Measurements from ENCODE around the gene TTC27.

DNA sequence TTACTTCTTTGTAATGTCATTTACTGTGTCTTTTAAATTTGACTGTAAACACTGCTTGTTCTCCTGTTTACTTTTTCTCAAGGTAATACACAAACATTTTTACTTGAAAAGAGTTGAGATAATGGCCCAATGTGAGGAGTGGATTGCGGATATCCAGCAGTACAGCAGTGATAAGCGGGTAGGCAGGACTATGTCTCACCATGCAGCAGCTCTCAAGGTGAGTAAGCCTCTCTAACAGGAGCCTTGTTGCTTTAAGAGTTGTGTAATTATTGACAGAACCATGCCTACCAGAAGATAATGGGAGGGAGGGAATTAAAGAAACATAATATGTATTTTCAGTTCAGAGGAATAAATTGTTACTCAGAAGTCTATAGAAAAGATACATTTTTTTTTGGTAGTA lies 16.5 kb upstream of the TTC27 start:
- TF ChIP-seq FOXM1 (IDR thresholded peaks at IDR 0.05; ENCODE audit: borderline replicate concordance) (no peak), SUZ12 (IDR thresholded peaks at IDR 0.05) (no peak), SP1 (IDR thresholded peaks at IDR 0.05) (no peak), ARNT (IDR thresholded peaks at IDR 0.05) (no peak), ELF4 (IDR thresholded peaks at IDR 0.05) (no peak)

Data from HEK293T (cell line).